ENCODE measurements around the gene PDXP.

PDXP gene

GRCh38 chr22:37628830-37629229 is 29.7 kb upstream of the PDXP start:
- DNase-seq (ENCODE audit: low read depth in 1 of 2, low spot score in 1 of 2) = no peak

GRCh38 chr22:37629928-37630327 is 28.6 kb upstream of the PDXP start:
- DNase-seq (ENCODE audit: low read depth in 1 of 2, low spot score in 1 of 2) = no peak

GRCh38 chr22:37630839-37631435 is 27.6 kb upstream of the PDXP start:
- DNase-seq (ENCODE audit: low read depth in 1 of 2, low spot score in 1 of 2) = no peak

- no peak for DNase-seq (ENCODE audit: low read depth in 1 of 2, low spot score in 1 of 2)
Measured at GRCh38 chr22:37631448-37632173, 26.9 kb upstream of the PDXP start.

GRCh38 chr22:37632174-37633088 is 26.1 kb upstream of the PDXP start:
- DNase-seq (ENCODE audit: low read depth in 1 of 2, low spot score in 1 of 2) = no peak

GRCh38 chr22:37633089-37633624 is 25.4 kb upstream of the PDXP start:
- DNase-seq (ENCODE audit: low read depth in 1 of 2, low spot score in 1 of 2) = no peak

- no peak for DNase-seq (ENCODE audit: low read depth in 1 of 2, low spot score in 1 of 2)
Measured at GRCh38 chr22:37633625-37634416, 24.7 kb upstream of the PDXP start.

- no peak for DNase-seq (ENCODE audit: low read depth in 1 of 2, low spot score in 1 of 2)
Measured at GRCh38 chr22:37634417-37634924, 24.1 kb upstream of the PDXP start.

- no peak for DNase-seq (ENCODE audit: low read depth in 1 of 2, low spot score in 1 of 2)
Measured at GRCh38 chr22:37635157-37635556, 23.4 kb upstream of the PDXP start.

- no peak for DNase-seq (ENCODE audit: low read depth in 1 of 2, low spot score in 1 of 2)
Measured at GRCh38 chr22:37636186-37636948, 22.2 kb upstream of the PDXP start.

GRCh38 chr22:37636949-37637273 is 21.6 kb upstream of the PDXP start:
- no peak for DNase-seq (ENCODE audit: low read depth in 1 of 2, low spot score in 1 of 2)

- DNase-seq (ENCODE audit: low read depth in 1 of 2, low spot score in 1 of 2) = no peak
Measured at GRCh38 chr22:37638391-37639069, 20.0 kb upstream of the PDXP start.

- DNase-seq (ENCODE audit: low read depth in 1 of 2, low spot score in 1 of 2) = no peak
Measured at GRCh38 chr22:37639070-37639760, 19.3 kb upstream of the PDXP start, which contains the start of gene SH3BP1. SH3BP1 (plus strand) TSS chr22:37639669; CDS start chr22:37639788, 119 bp downstream.

GRCh38 chr22:37639771-37640590 is 18.5 kb upstream of the PDXP start:
- no peak for DNase-seq (ENCODE audit: low read depth in 1 of 2, low spot score in 1 of 2)

GRCh38 chr22:37640591-37641560 is 17.6 kb upstream of the PDXP start:
- DNase-seq (ENCODE audit: low read depth in 1 of 2, low spot score in 1 of 2) = no peak

GRCh38 chr22:37641561-37641949 is 17.0 kb upstream of the PDXP start:
- no peak for DNase-seq (ENCODE audit: low read depth in 1 of 2, low spot score in 1 of 2)

All from activated CD4-positive, alpha-beta T cell treated with anti-CD3 and anti-CD28 coated beads, Interleukin-2, amount 50 U/mL, for 24 hours (primary cell).